ENCODE measurements around the gene F12.
A peak's percentile ranks its signal among the peaks of the same experiment; 100 is the strongest.
"Not testable (repeated sequence)": the region's sequence is repeated elsewhere in the genome, so short reads cannot be mapped to it uniquely, and the experiment has no call there.

F12 gene

GRCh38 chr5:177421062-177421798, 11.9 kb upstream of the F12 start:
- Histone ChIP-seq H3K9me3 (ENCODE audit: control insufficient read depth in 2 of 2, low read length in 2 of 2) (no peaks in the 10 kb centered on the region), H3K27ac (ENCODE audit: low read length) (no peak overlapping the region), H3K36me3 (ENCODE audit: control insufficient read depth in 2 of 2, insufficient read depth in 2 of 2, low read length in 2 of 2) (no peaks in the 10 kb centered on the region), H3K27me3 (ENCODE audit: control insufficient read depth in 1 of 2, insufficient read depth in 2 of 2, low read length in 2 of 2) (no peaks in the 10 kb centered on the region), H3K9ac (ENCODE audit: low read length in 2 of 2) (no peak overlapping the region), H3K4me3 (ENCODE audit: low read length in 2 of 2) (no peak overlapping the region), H3K4me1 (ENCODE audit: control insufficient read depth, insufficient read depth, low read length) (peaks cover 12% of the 10 kb centered on the region)

DNA sequence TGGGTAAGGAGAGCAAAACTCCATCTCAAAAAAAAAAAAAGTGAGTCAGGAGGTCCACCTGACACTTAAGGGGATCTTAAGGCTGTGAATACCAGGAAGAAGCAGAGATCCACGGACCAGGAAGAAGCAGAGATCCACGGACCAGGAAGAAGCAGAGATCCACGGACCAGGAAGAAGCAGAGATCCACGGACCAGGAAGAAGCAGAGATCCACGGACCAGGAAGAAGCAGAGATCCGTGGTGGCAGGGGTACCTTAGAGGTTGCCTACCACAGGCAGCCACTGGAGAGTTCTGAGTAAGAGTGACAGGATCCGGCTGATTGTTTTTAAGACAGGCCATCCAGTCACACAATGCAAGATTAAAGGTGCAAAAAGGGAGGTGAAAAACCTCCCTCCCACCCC, 11.1 kb upstream of the F12 start:
- not testable (repeated sequence) for H3K4me3 ChIP-seq (ENCODE audit: low read length in 2 of 2); H3K9ac ChIP-seq (ENCODE audit: low read length in 2 of 2); H3K4me1 ChIP-seq (ENCODE audit: control insufficient read depth, insufficient read depth, low read length); H3K27me3 ChIP-seq (ENCODE audit: control insufficient read depth in 1 of 2, insufficient read depth in 2 of 2, low read length in 2 of 2); H3K36me3 ChIP-seq (ENCODE audit: control insufficient read depth in 2 of 2, insufficient read depth in 2 of 2, low read length in 2 of 2); H3K9me3 ChIP-seq (ENCODE audit: control insufficient read depth in 2 of 2, low read length in 2 of 2); H3K27ac ChIP-seq (ENCODE audit: low read length)

DNA sequence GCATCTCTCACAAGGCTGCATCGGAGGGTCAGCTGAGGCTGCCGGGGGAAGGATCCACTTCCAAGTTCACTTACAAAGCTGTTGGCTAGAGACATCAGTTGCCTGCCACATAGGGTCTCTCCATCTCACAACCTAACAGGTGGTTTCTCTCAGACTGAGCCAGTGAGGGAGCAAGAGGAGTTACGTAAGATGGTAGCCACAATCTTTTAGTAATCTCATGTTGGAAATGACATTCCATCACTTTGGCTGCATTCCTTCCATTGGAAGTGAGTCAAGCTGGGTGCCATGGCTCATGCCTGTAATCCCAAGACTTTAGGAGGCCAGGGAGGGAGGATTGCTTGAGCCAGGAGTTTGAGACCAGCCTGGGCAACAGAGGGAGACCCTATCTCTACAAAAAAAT, 9.7 kb upstream of the F12 start:
- no peak overlapping the region for H3K27ac ChIP-seq (ENCODE audit: low read length)
- peaks cover 2% of the 10 kb centered on the region for H3K4me1 ChIP-seq (ENCODE audit: control insufficient read depth, insufficient read depth, low read length)
- no peak overlapping the region for H3K4me3 ChIP-seq (ENCODE audit: low read length in 2 of 2)
- H3K27me3 ChIP-seq (ENCODE audit: control insufficient read depth in 1 of 2, insufficient read depth in 2 of 2, low read length in 2 of 2) = no peaks in the 10 kb centered on the region
- H3K9ac ChIP-seq (ENCODE audit: low read length in 2 of 2) = no peak overlapping the region
- H3K36me3 ChIP-seq (ENCODE audit: control insufficient read depth in 2 of 2, insufficient read depth in 2 of 2, low read length in 2 of 2) = no peaks in the 10 kb centered on the region
- H3K9me3 ChIP-seq (ENCODE audit: control insufficient read depth in 2 of 2, low read length in 2 of 2) = no peaks in the 10 kb centered on the region

- not testable (repeated sequence) for H3K9ac ChIP-seq (ENCODE audit: low read length in 2 of 2); H3K36me3 ChIP-seq (ENCODE audit: control insufficient read depth in 2 of 2, insufficient read depth in 2 of 2, low read length in 2 of 2); H3K4me3 ChIP-seq (ENCODE audit: low read length in 2 of 2); H3K4me1 ChIP-seq (ENCODE audit: control insufficient read depth, insufficient read depth, low read length); H3K9me3 ChIP-seq (ENCODE audit: control insufficient read depth in 2 of 2, low read length in 2 of 2); H3K27me3 ChIP-seq (ENCODE audit: control insufficient read depth in 1 of 2, insufficient read depth in 2 of 2, low read length in 2 of 2); H3K27ac ChIP-seq (ENCODE audit: low read length)
These were observed 7.7 kb upstream of the F12 start for GRCh38 chr5:177417081-177417480.

DNA sequence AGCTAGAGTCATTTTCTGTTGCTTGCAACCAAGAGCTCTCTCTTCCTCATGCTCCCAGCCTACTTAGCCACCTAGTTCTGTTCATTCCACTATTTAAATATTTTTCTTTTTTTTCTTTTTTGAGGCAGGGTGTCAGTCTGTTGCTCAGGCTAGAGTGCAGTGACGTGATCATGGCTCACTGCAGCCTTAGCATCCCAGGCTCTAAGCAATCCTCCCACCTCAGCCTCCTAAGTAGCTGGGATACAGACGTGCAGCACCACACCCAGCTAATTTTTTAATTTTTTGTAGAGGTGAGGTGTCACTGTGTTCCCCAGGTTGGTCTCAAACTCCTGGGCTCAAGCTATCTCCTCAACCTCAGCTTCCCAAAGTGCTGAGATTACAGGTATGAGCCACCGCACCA, 5.1 kb upstream of the F12 start:
- no peaks in the 10 kb centered on the region for H3K9me3 ChIP-seq (ENCODE audit: control insufficient read depth in 2 of 2, low read length in 2 of 2)
- H3K27me3 ChIP-seq (ENCODE audit: control insufficient read depth in 1 of 2, insufficient read depth in 2 of 2, low read length in 2 of 2) = no peaks in the 10 kb centered on the region
- H3K4me3 ChIP-seq (ENCODE audit: low read length in 2 of 2) = no peak overlapping the region
- H3K9ac ChIP-seq (ENCODE audit: low read length in 2 of 2) = no peak overlapping the region
- H3K36me3 ChIP-seq (ENCODE audit: control insufficient read depth in 2 of 2, insufficient read depth in 2 of 2, low read length in 2 of 2) = no peaks in the 10 kb centered on the region
- no peak overlapping the region for H3K27ac ChIP-seq (ENCODE audit: low read length)
- peaks cover 2% of the 10 kb centered on the region for H3K4me1 ChIP-seq (ENCODE audit: control insufficient read depth, insufficient read depth, low read length)

GRCh38 chr5:177412603-177413233, 3.4 kb upstream of the F12 start:
- no peaks in the 10 kb centered on the region for H3K36me3 ChIP-seq (ENCODE audit: control insufficient read depth in 2 of 2, insufficient read depth in 2 of 2, low read length in 2 of 2)
- no peaks in the 10 kb centered on the region for H3K9me3 ChIP-seq (ENCODE audit: control insufficient read depth in 2 of 2, low read length in 2 of 2)
- H3K4me3 ChIP-seq (ENCODE audit: low read length in 2 of 2) = no peak overlapping the region
- H3K9ac ChIP-seq (ENCODE audit: low read length in 2 of 2) = no peak overlapping the region
- no peak overlapping the region for H3K27ac ChIP-seq (ENCODE audit: low read length)
- H3K4me1 ChIP-seq (ENCODE audit: control insufficient read depth, insufficient read depth, low read length) = peaks cover 2% of the 10 kb centered on the region
- H3K27me3 ChIP-seq (ENCODE audit: control insufficient read depth in 1 of 2, insufficient read depth in 2 of 2, low read length in 2 of 2) = peaks cover 0 to 4% of the 10 kb centered on the region in 2 donors

- Histone ChIP-seq H3K4me1 (ENCODE audit: control insufficient read depth, insufficient read depth, low read length) (no peaks in the 10 kb centered on the region), H3K4me3 (ENCODE audit: low read length in 2 of 2) (no peak overlapping the region), H3K27me3 (ENCODE audit: control insufficient read depth in 1 of 2, insufficient read depth in 2 of 2, low read length in 2 of 2) (peaks cover 4 to 5% of the 10 kb centered on the region in 2 donors), H3K9ac (ENCODE audit: low read length in 2 of 2) (no peak overlapping the region), H3K27ac (ENCODE audit: low read length) (no peak overlapping the region), H3K9me3 (ENCODE audit: control insufficient read depth in 2 of 2, low read length in 2 of 2) (no peaks in the 10 kb centered on the region), H3K36me3 (ENCODE audit: control insufficient read depth in 2 of 2, insufficient read depth in 2 of 2, low read length in 2 of 2) (no peaks in the 10 kb centered on the region)
These were observed 1.2 kb upstream of the F12 start for GRCh38 chr5:177410575-177410974.

DNA sequence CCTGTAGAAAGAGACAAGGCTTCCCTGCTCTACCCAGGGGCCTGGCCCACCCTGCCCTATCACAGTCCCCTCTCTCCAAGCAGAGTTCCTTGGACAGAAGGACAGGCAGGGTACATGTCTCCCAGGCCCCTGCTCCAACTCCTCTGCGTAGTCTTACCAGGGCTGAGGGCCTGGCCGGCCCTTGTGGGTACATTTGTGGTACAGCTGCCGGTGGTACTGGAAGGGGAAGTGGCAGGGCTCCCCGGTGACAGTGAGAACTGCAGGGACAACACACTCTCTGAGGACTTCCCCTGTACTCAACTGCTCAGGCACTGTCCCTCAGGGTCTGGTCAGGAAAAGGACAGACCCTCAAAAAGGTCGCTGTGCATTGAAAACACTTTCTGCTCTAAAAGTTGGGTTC, 3.6 kb downstream of the F12 start:
- Histone ChIP-seq H3K9me3 (ENCODE audit: control insufficient read depth in 2 of 2, low read length in 2 of 2) (no peaks in the 10 kb centered on the region), H3K4me1 (ENCODE audit: control insufficient read depth, insufficient read depth, low read length) (peaks cover 31% of the 10 kb centered on the region), H3K27ac (ENCODE audit: low read length) (no peak overlapping the region)

DNA sequence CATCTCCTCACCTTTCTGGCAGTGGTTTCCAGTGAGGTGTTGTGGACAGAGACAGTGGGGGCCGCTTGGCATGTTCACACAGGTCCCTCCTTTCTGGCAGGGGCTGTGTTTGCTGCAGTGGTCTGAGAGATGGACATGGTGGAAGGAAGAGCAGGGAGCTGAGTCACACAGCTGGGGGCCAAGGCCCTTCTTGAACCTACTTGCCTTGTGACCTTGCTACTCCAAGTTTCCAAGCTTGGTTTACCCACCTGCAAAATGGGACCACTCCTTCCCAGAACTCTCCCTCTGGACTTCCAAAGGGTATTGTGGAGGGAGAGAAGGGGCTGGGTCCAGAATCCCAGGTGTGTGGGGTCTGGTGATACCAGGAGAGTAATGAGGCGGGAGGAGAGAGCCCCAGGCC, 4.1 kb downstream of the F12 start:
- Histone ChIP-seq H3K4me3 (ENCODE audit: low read length in 2 of 2) (no peak overlapping the region), H3K36me3 (ENCODE audit: control insufficient read depth in 2 of 2, insufficient read depth in 2 of 2, low read length in 2 of 2) (no peaks in the 10 kb centered on the region), H3K9ac (ENCODE audit: low read length in 2 of 2) (no peak overlapping the region), H3K4me1 (ENCODE audit: control insufficient read depth, insufficient read depth, low read length) (peaks cover 34% of the 10 kb centered on the region), H3K9me3 (ENCODE audit: control insufficient read depth in 2 of 2, low read length in 2 of 2) (no peaks in the 10 kb centered on the region), H3K27ac (ENCODE audit: low read length) (no peak overlapping the region), H3K27me3 (ENCODE audit: control insufficient read depth in 1 of 2, insufficient read depth in 2 of 2, low read length in 2 of 2) (peaks cover 48 to 56% of the 10 kb centered on the region in 2 donors)

More for the DNA sequence above, 3.6 kb downstream of the F12 start:
- Histone ChIP-seq H3K27me3 (ENCODE audit: control insufficient read depth in 1 of 2, insufficient read depth in 2 of 2, low read length in 2 of 2) (peaks cover 44 to 51% of the 10 kb centered on the region in 2 donors), H3K9ac (ENCODE audit: low read length in 2 of 2) (no peak overlapping the region), H3K4me3 (ENCODE audit: low read length in 2 of 2) (no peak overlapping the region), H3K36me3 (ENCODE audit: control insufficient read depth in 2 of 2, insufficient read depth in 2 of 2, low read length in 2 of 2) (no peaks in the 10 kb centered on the region)

- Histone ChIP-seq H3K27me3 (ENCODE audit: control insufficient read depth in 1 of 2, insufficient read depth in 2 of 2, low read length in 2 of 2) (peaks cover 51 to 62% of the 10 kb centered on the region in 2 donors), H3K4me3 (ENCODE audit: low read length in 2 of 2) (peak overlapping the region; percentile 48 to 74), H3K36me3 (ENCODE audit: control insufficient read depth in 2 of 2, insufficient read depth in 2 of 2, low read length in 2 of 2) (no peaks in the 10 kb centered on the region), H3K4me1 (ENCODE audit: control insufficient read depth, insufficient read depth, low read length) (peaks cover 40% of the 10 kb centered on the region), H3K27ac (ENCODE audit: low read length) (no peak overlapping the region), H3K9me3 (ENCODE audit: control insufficient read depth in 2 of 2, low read length in 2 of 2) (no peaks in the 10 kb centered on the region), H3K9ac (ENCODE audit: low read length in 2 of 2) (peak overlapping the region in 1 of 2 donors; percentile 4)
These were observed 4.7 kb downstream of the F12 start for GRCh38 chr5:177404641-177405179.
